HG02610 (cell line): ENCODE data around the gene SMARCB1.

Source experiments
- ATAC-seq: cut with Tn5 transposase; IDR thresholded peaks from one replicate; pipeline ENCODE4 v1.9.1; 2021; ENCODE audit warnings: mild to moderate bottlenecking, moderate library complexity; ENCODE audit not compliant: unreplicated experiment

The SMARCB1 gene

GRCh38 chr22:23760056-23760455, 26.7 kb upstream of the SMARCB1 start:
- ATAC-seq: no peak

- no peak for ATAC-seq
Measured at GRCh38 chr22:23762842-23763578, 23.8 kb upstream of the SMARCB1 start, which contains the start of gene C22orf15. Gene C22orf15, plus strand, starts transcription at chr22:23762990. Its CDS starts 317 bp downstream, at chr22:23763307.

- no peak for ATAC-seq
Measured at GRCh38 chr22:23763579-23763945, 23.2 kb upstream of the SMARCB1 start.

GRCh38 chr22:23763954-23764353, 22.8 kb upstream of the SMARCB1 start:
- ATAC-seq: no peak

- no peak for ATAC-seq
Measured at GRCh38 chr22:23764899-23765881, 21.6 kb upstream of the SMARCB1 start.

- no peak for ATAC-seq
Measured at GRCh38 chr22:23767303-23767672, 19.5 kb upstream of the SMARCB1 start.

- ATAC-seq: peak; percentile 42
Measured at GRCh38 chr22:23767673-23768548, 18.9 kb upstream of the SMARCB1 start, which contains the start of gene CHCHD10. Gene CHCHD10, minus strand, starts transcription at chr22:23767972. Its CDS starts 98 bp downstream, at chr22:23767874.

GRCh38 chr22:23769321-23769965, 17.3 kb upstream of the SMARCB1 start:
- no peak for ATAC-seq

- ATAC-seq: no peak
Measured at GRCh38 chr22:23772315-23772648, 14.5 kb upstream of the SMARCB1 start.

GRCh38 chr22:23772649-23773473, 13.9 kb upstream of the SMARCB1 start, which contains the start of gene MMP11:
Gene MMP11, plus strand, starts transcription at chr22:23772849. Its CDS starts 22 bp downstream, at chr22:23772871.
- ATAC-seq: no peak

GRCh38 chr22:23773483-23774113, 13.2 kb upstream of the SMARCB1 start:
- no peak for ATAC-seq

GRCh38 chr22:23774114-23774921, 12.4 kb upstream of the SMARCB1 start:
- ATAC-seq: no peak

GRCh38 chr22:23774922-23775436, 11.8 kb upstream of the SMARCB1 start:
- ATAC-seq: no peak

- ATAC-seq: no peak
Measured at GRCh38 chr22:23775779-23776375, 10.9 kb upstream of the SMARCB1 start.

GRCh38 chr22:23777776-23778576, 8.8 kb upstream of the SMARCB1 start:
- no peak for ATAC-seq

GRCh38 chr22:23778577-23778900, 8.2 kb upstream of the SMARCB1 start:
- ATAC-seq: no peak

- no peak for ATAC-seq
Measured at GRCh38 chr22:23779083-23779482, 7.7 kb upstream of the SMARCB1 start.
